Activated naive CD8-positive, alpha-beta T cell treated with anti-CD3 and anti-CD28 coated beads, Interleukin-2, amount 10 ng/mL, durations not matched to agents 7 days and 5 days (primary cell): ENCODE data around the gene TAS2R4. TPM values are rescaled to one million over a fixed set of nuclear protein-coding genes. Genes with fewer than 3 reads are reported as not detected.
"Not testable (repeated sequence)": the region's sequence is repeated elsewhere in the genome, so short reads cannot be mapped to it uniquely, and the experiment has no call there.

Experiments
- ATAC-seq: fragments of 150-1000 bp; cut with Tn5 transposase; one replicate; pipeline ENCODE4 v1.10.0; 2021; ENCODE audit warnings: low read depth, moderate library complexity
- POLR2A ChIA-PET: fragments of 350-600 bp; sonication (Branson Sonifier 250); formaldehyde crosslinking; loops from one replicate; lab custom pipeline; 2021; ENCODE audit warnings: antibody characterized with exemption; lab: Charles Lee
- DNase-seq: peaks from one replicate; pipeline ENCODE4 v3.0.0; 2021
- H3K27ac Mint-ChIP-seq: one replicate; pipeline ENCODE4 v1.8.0; 2022; ENCODE audit warnings: mild to moderate bottlenecking, mixed read lengths
- H3K27me3 Mint-ChIP-seq: one replicate; pipeline ENCODE4 v1.8.0; 2022; ENCODE audit warnings: mild to moderate bottlenecking, moderate library complexity, mixed read lengths
- H3K36me3 Mint-ChIP-seq: one replicate; pipeline ENCODE4 v1.8.0; 2021; ENCODE audit warnings: mild to moderate bottlenecking, mixed read lengths
- H3K4me1 Mint-ChIP-seq: one replicate; pipeline ENCODE4 v1.8.0; 2021; ENCODE audit warnings: mixed read lengths
- H3K4me3 Mint-ChIP-seq: one replicate; pipeline ENCODE4 v1.8.0; 2022; ENCODE audit warnings: mild to moderate bottlenecking, moderate library complexity, mixed read lengths
- H3K9me3 Mint-ChIP-seq: one replicate; pipeline ENCODE4 v1.8.0; 2021; ENCODE audit warnings: mixed read lengths
- total RNA-seq, 2 experiments: library from RNA; stranded (reverse); gene quantifications; one replicate each; pipeline ENCODE4 v1.2.3, GENCODE V29; 2021

TAS2R4 gene
- total RNA-seq: 1 to 10 TPM; 1.4 to 1.9 TPM

- Mint-ChIP-seq H3K36me3 (peaks cover 45% of the 10 kb centered on the region), H3K4me3 (no peak within 1 kb of the TSS)
Measured at GRCh38 chr7:141776374-141776773, at the start of gene TAS2R4. Gene TAS2R4, plus strand, starts transcription at chr7:141776674. Its CDS starts 1,815 bp downstream, at chr7:141778489.

GRCh38 chr7:141729020-141729419 is 47.5 kb upstream of the TAS2R4 start:
- POLR2A ChIA-PET: no interaction called here
- no peak for ATAC-seq

More at GRCh38 chr7:141776374-141776773, at the start of gene TAS2R4:
- POLR2A ChIA-PET: no interaction called here
- Mint-ChIP-seq H3K27me3 (no peaks in the 10 kb centered on the region), H3K27ac (no peak within 1 kb of the TSS), H3K4me1 (no peaks in the 10 kb centered on the region), H3K9me3 (peaks cover 2% of the 10 kb centered on the region)
- ATAC-seq (no peak), DNase-seq (no peak)

GRCh38 chr7:141731476-141732149 is 44.9 kb upstream of the TAS2R4 start:
- no peak overlapping the region for H3K27ac Mint-ChIP-seq
- POLR2A ChIA-PET: no interaction called here
- peaks cover under 1% of the 10 kb centered on the region for H3K4me1 Mint-ChIP-seq
- H3K4me3 Mint-ChIP-seq: no peak overlapping the region
- no peaks in the 10 kb centered on the region for H3K36me3 Mint-ChIP-seq
- no peak for ATAC-seq
- DNase-seq: no peak
- no peaks in the 10 kb centered on the region for H3K9me3 Mint-ChIP-seq
- H3K27me3 Mint-ChIP-seq: no peaks in the 10 kb centered on the region

More at GRCh38 chr7:141729020-141729419, 47.5 kb upstream of the TAS2R4 start:
- H3K27me3 Mint-ChIP-seq: no peaks in the 10 kb centered on the region
- DNase-seq: no peak
- H3K36me3 Mint-ChIP-seq: no peaks in the 10 kb centered on the region
- no peak overlapping the region for H3K4me3 Mint-ChIP-seq
- no peaks in the 10 kb centered on the region for H3K9me3 Mint-ChIP-seq
- H3K27ac Mint-ChIP-seq: no peak overlapping the region
- no peaks in the 10 kb centered on the region for H3K4me1 Mint-ChIP-seq

- DNase-seq (no peak), ATAC-seq (no peak)
- H3K27me3 Mint-ChIP-seq: no peaks in the 10 kb centered on the region
- H3K9me3 Mint-ChIP-seq: no peaks in the 10 kb centered on the region
- H3K4me1 Mint-ChIP-seq: peaks cover 19% of the 10 kb centered on the region
- H3K36me3 Mint-ChIP-seq: peaks cover 7% of the 10 kb centered on the region
- POLR2A ChIA-PET: interaction anchor here (0.7 to 3.4 kb wide), 9 partner anchors 31 to 1258 kb away, joined by 3 to 36 read pairs (median 4); partner anchors contain the start of genes AGK, DENND11 and MRPS33
- peak overlapping the region; percentile 94 for H3K4me3 Mint-ChIP-seq
- peak overlapping the region; percentile 96 for H3K27ac Mint-ChIP-seq
Measured at GRCh38 chr7:141737118-141737835, 39.2 kb upstream of the TAS2R4 start.

GRCh38 chr7:141737836-141738591 is 38.5 kb upstream of the TAS2R4 start, which contains the start of gene SSBP1:
Gene SSBP1, plus strand, starts transcription at chr7:141738358. Its CDS starts 809 bp downstream, at chr7:141739167.
- no peaks in the 10 kb centered on the region for H3K9me3 Mint-ChIP-seq
- ATAC-seq (peak; percentile 91), DNase-seq (peak; percentile 87)
- POLR2A ChIA-PET: interaction anchor here (0.7 to 3.4 kb wide), 10 partner anchors 32 to 1258 kb away, joined by 3 to 36 read pairs (median 4); partner anchors contain the start of genes AGK, DENND11 and MRPS33
- H3K27ac Mint-ChIP-seq: peak within 1 kb of the TSS; percentile 96
- H3K4me1 Mint-ChIP-seq: peaks cover 21% of the 10 kb centered on the region
- H3K4me3 Mint-ChIP-seq: peak within 1 kb of the TSS; percentile 94
- no peaks in the 10 kb centered on the region for H3K27me3 Mint-ChIP-seq
- H3K36me3 Mint-ChIP-seq: peaks cover 10% of the 10 kb centered on the region

GRCh38 chr7:141738592-141739013 is 37.9 kb upstream of the TAS2R4 start:
- peak overlapping the region; percentile 96 for H3K27ac Mint-ChIP-seq

GRCh38 chr7:141739250-141739649 is 37.2 kb upstream of the TAS2R4 start:
- Mint-ChIP-seq H3K4me3 (peak overlapping the region; percentile 94), H3K4me1 (peaks cover 24% of the 10 kb centered on the region), H3K9me3 (no peaks in the 10 kb centered on the region), H3K27ac (peak overlapping the region; percentile 51), H3K27me3 (no peaks in the 10 kb centered on the region), H3K36me3 (peaks cover 19% of the 10 kb centered on the region)
- ATAC-seq (no peak), DNase-seq (no peak)
- POLR2A ChIA-PET: interaction anchor here (3.4 kb wide), 1 partner anchor 37 kb away, joined by 36 read pairs; the partner anchor contains the start of gene DENND11

More at GRCh38 chr7:141738592-141739013, 37.9 kb upstream of the TAS2R4 start:
- no peaks in the 10 kb centered on the region for H3K9me3 Mint-ChIP-seq
- H3K4me1 Mint-ChIP-seq: peaks cover 21% of the 10 kb centered on the region
- DNase-seq: no peak
- ATAC-seq: no peak
- H3K27me3 Mint-ChIP-seq: no peaks in the 10 kb centered on the region
- POLR2A ChIA-PET: interaction anchor here (1.0 to 3.4 kb wide), 6 partner anchors 37 to 1065 kb away, joined by 3 to 36 read pairs (median 6); partner anchors contain the start of genes AGK, DENND11 and MRPS33
- peaks cover 16% of the 10 kb centered on the region for H3K36me3 Mint-ChIP-seq
- H3K4me3 Mint-ChIP-seq: peak overlapping the region; percentile 94

- H3K27ac Mint-ChIP-seq: no peak overlapping the region
Measured at GRCh38 chr7:141742229-141742628, 34.2 kb upstream of the TAS2R4 start.

GRCh38 chr7:141744131-141744530 is 32.3 kb upstream of the TAS2R4 start:
- Mint-ChIP-seq H3K9me3 (no peaks in the 10 kb centered on the region), H3K4me1 (peaks cover 18% of the 10 kb centered on the region), H3K4me3 (no peak overlapping the region), H3K36me3 (peaks cover 26% of the 10 kb centered on the region), H3K27me3 (no peaks in the 10 kb centered on the region), H3K27ac (no peak overlapping the region)
- DNase-seq (no peak), ATAC-seq (no peak)
- POLR2A ChIA-PET: no interaction called here

More at GRCh38 chr7:141742229-141742628, 34.2 kb upstream of the TAS2R4 start:
- no peak for ATAC-seq
- peaks cover 28% of the 10 kb centered on the region for H3K36me3 Mint-ChIP-seq
- no peaks in the 10 kb centered on the region for H3K9me3 Mint-ChIP-seq
- H3K4me3 Mint-ChIP-seq: no peak overlapping the region
- no peak for DNase-seq
- POLR2A ChIA-PET: no interaction called here
- peaks cover 21% of the 10 kb centered on the region for H3K4me1 Mint-ChIP-seq
- H3K27me3 Mint-ChIP-seq: no peaks in the 10 kb centered on the region

GRCh38 chr7:141748396-141748795 is 28.1 kb upstream of the TAS2R4 start:
- peaks cover 57% of the 10 kb centered on the region for H3K36me3 Mint-ChIP-seq
- no peak overlapping the region for H3K4me3 Mint-ChIP-seq
- H3K27me3 Mint-ChIP-seq: no peaks in the 10 kb centered on the region
- peaks cover 17% of the 10 kb centered on the region for H3K9me3 Mint-ChIP-seq
- DNase-seq: no peak
- POLR2A ChIA-PET: no interaction called here
- H3K27ac Mint-ChIP-seq: no peak overlapping the region
- H3K4me1 Mint-ChIP-seq: peaks cover 3% of the 10 kb centered on the region
- ATAC-seq: no peak

GRCh38 chr7:141751904-141752303 is 24.6 kb upstream of the TAS2R4 start:
- peaks cover 17% of the 10 kb centered on the region for H3K9me3 Mint-ChIP-seq
- ATAC-seq, H3K4me1 Mint-ChIP-seq, H3K4me3 Mint-ChIP-seq, H3K27me3 Mint-ChIP-seq, H3K27ac Mint-ChIP-seq, POLR2A ChIA-PET, DNase-seq: not testable (repeated sequence)
- peaks cover 52% of the 10 kb centered on the region for H3K36me3 Mint-ChIP-seq

- Mint-ChIP-seq H3K9me3 (peaks cover 17% of the 10 kb centered on the region), H3K4me1 (no peaks in the 10 kb centered on the region), H3K36me3 (peaks cover 52% of the 10 kb centered on the region), H3K27me3 (no peaks in the 10 kb centered on the region), H3K27ac (no peak overlapping the region), H3K4me3 (no peak overlapping the region)
- POLR2A ChIA-PET: no interaction called here
- ATAC-seq (no peak), DNase-seq (no peak)
Measured at GRCh38 chr7:141752634-141753033, 23.8 kb upstream of the TAS2R4 start.

- no peak overlapping the region for H3K4me3 Mint-ChIP-seq
- H3K9me3 Mint-ChIP-seq: peaks cover 15% of the 10 kb centered on the region
- DNase-seq (no peak), ATAC-seq (no peak)
- H3K27me3 Mint-ChIP-seq: no peaks in the 10 kb centered on the region
- no peaks in the 10 kb centered on the region for H3K4me1 Mint-ChIP-seq
- H3K27ac Mint-ChIP-seq: no peak overlapping the region
- POLR2A ChIA-PET: no interaction called here
- H3K36me3 Mint-ChIP-seq: peaks cover 53% of the 10 kb centered on the region
Measured at GRCh38 chr7:141754939-141755338, 21.5 kb upstream of the TAS2R4 start.
